HG02759 (cell line): ENCODE results near the gene ZNF474.

Experiments used
- ATAC-seq: cut with Tn5 transposase; IDR thresholded peaks from one replicate; pipeline ENCODE4 v1.9.1; 2021; ENCODE audit warnings: mild to moderate bottlenecking, moderate library complexity; ENCODE audit not compliant: unreplicated experiment

ZNF474 gene

DNA sequence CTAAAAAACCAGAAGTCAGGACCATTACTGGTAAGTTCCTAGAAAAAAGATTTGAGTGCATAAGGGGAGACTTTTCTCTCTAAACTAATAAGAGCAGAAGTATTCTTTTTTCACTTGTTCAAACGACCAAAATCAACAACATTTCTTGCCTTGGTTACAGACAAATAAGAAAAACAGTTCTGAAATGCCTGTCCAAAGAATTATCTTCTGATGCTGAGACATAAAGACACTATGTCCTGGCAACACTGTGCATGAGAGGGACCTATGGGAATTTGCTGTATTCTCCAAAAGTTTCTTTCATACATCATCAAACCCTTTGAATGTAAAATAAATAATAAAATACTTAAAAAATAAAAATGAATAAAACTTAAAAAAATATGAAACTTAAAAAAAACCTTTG lies 50.4 kb downstream of the ZNF474 start:
- ATAC-seq = no peak

DNA sequence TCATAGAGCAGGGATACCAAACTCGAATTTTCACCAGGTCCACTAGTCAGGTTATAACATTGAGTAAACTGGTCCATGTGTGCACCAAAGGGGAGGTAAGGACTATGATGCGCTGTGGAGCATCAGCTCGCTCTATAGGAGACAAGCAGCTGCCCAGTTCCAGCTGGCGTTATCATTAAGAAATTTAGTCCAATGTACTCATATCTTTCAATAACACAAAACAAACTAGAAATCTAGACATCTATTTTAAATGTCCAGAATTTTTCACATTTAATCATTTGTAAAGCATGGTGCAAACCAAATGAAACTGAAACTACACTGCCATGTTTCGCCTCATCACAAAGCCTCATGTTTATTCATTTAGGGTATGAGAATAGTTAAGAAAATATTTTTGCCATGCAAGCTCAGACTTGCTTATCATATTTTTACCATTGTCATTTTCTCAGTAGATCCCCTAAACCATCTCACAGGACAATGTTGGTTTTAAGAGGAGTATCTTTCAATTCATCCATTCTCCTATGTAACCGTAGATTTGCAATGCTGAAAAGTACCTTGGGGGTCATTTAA lies 50.9 kb downstream of the ZNF474 start:
- no peak for ATAC-seq

GRCh38 chr5:122180863-122181548 lies 51.7 kb downstream of the ZNF474 start:
- no peak for ATAC-seq

DNA sequence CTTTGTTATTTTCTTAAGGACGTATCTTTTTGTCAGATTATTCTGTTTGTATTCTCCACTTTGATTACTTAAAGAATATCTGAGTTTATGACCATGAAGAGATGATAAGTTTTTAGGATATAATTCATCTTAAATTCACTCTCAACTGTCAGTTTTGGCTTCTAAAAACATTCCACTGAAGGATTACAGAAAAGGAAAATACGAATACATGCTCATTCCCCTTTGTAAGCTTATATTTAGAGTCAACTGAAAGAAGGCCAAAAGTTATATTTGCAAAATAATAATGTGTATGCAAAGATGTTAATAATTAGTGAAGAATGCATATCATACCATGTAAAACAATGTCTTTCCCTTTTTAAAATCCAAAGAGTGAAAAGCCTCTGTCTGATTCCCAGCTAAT lies 52.5 kb downstream of the ZNF474 start:
- ATAC-seq = no peak

DNA sequence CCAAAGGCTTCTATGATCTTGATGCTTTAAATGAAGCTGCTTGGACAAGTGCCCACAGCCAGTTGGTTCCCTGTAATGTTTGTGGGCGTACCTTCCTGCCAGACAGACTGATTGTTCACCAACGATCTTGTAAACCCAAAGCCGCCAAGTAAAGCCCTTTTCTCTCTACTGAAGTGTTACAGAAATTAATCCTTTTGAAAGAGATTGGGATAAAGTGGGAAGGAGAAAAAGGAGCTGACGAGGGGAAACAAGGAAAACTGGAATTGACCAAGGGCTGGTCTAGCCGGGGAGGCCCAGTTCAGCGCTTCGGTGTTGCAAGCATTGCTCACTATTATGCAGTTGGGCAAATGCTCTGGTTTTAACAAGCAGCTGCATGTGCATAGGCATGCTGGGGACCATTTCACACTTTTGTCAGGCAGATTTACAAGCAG lies 53.2 kb downstream of the ZNF474 start:
- no peak for ATAC-seq

GRCh38 chr5:122183098-122183787 lies 53.9 kb downstream of the ZNF474 start:
- ATAC-seq = no peak

- ATAC-seq = no peak
Observed at GRCh38 chr5:122183788-122184170, 54.4 kb downstream of the ZNF474 start.

DNA sequence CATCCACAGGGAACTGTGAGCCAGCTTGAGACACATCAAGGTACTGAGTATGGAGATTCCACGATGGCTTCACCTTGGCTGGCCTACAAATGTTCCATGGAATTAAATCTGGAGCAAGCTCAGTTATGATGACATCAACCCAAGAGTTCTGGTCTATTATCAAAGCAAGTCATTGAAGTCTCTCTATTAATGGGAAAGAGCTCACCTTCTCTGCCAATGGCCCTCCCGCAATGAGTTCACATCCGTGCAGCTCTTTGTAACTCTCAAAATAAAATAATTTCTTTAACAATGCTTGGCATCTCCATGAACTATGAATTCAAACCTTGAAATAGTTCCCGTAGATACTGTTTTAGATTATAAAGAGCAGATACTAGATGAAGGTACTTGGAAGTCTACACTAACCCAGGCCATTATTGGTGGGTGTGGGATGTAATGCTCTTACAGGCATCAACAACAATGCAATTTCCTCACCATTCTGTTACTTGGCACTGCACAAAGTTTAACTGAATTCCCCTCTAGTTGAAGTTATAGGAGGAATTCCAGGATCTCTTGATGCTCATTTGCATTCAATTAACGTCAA lies 55.4 kb downstream of the ZNF474 start:
- no peak for ATAC-seq

- ATAC-seq = no peak
Observed at GRCh38 chr5:122187426-122187825, 58.1 kb downstream of the ZNF474 start.

DNA sequence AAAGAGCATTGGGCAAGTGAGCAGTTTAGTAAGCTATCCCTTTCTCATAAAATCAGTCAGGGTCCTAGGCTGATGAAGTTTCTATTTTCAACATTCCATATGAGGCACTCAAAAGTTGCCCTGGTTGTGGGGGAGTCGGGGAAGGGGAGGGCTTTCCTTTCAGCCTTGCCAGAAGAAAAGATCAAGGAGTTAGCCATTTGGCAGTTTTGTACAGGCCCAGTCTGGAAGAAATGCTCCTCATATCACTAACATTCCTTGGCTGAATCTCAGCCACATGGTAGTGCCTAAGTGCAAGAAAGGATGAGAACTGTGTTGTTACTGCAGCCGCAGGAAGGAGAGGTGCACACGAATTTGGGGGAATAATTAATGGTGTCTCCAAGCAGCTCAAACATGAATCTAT lies 60.8 kb downstream of the ZNF474 start:
- ATAC-seq = no peak

DNA sequence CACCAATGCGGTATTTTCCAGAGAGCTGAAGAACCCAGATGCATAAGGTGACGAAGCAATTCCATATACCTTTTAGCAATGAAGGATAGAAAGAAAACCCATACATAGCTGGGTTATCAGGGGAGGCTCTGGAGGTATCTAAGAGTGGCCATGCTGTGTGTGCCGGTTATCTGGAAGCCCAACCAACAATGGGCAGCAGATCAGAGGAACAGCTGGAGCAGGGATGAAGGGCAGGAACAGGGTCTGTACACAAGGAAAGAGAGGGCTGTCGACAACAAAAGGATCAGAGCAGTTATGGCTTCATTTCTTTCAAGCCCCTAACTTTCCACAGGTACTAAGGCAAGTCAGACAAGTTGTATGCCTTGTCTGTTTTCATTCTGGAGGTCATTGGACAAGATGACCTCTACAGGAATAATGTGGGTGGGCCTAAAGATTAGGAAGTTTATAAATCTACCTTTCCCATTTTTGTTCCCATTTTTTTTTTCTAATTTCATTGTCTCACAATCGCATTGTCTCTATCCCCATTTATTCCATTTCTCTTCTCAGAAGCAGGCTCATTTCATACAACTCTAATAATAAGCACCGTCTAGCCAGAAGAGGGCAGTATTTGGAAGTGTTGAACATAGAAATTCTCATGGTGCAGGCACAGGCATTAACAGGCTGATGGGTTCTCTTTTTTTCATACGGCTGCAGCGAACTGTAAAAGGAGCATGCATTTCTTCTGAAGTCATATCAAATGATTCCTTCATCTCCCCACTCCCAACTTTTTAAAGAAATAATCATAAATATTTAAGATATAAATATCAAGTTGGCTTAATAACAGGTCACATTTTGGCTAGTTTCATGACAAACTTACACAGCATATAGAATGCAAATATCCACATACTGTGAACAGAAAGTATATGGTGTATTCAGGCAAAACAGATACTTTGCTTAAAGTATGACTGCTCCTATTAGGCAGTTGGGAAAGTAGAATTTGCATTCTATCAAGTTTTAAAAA lies 63.5 kb downstream of the ZNF474 start:
- ATAC-seq = peak; percentile 84

DNA sequence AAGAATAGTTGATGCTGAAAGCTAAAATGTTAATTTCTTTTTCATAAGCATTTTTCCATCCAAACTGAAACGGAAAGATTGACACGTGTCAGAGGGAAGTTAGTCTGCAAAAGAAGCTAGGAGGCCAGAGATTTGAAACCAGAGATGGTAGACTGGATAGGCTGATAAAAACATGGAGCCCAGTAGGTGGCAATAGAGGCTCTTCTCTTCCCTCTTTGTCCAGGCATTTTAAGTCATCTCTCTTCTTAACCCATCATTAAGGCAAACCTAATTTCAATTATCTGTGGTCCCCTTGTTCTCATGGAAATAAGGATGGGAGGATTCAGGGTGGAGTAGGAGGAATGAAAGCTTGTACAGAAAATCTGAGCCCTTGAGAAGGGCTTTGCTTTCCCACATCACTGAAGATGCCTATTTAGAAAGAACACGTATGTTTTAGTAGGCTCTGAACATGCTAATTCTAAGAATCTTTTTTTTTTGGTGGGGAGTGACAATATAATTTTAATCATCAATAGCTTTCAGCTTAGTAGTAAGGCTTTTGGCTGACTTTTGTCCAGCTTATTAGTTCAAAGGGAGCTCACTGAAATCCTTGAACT lies 66.6 kb downstream of the ZNF474 start:
- peak; percentile 47 for ATAC-seq

- no peak for ATAC-seq
Observed at GRCh38 chr5:122199146-122199545, 69.8 kb downstream of the ZNF474 start.

DNA sequence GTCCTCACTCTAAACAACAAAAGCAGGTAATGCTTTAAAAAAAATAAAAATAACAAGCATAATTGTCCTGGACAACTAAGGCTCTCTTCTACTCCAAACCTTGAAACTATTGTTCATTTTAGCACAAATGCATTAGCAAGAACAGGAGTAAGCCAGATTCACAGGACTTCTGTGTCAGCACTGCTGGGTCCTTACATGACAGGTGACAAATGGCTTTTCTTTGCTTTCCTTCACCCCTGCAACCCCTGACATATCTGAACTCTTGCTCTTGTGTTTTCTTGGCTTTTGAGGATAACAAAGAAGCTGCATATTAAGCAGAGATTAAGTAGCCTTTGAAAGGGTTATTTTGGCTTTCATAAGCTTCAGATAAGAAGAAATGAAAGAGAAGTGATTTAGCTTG lies 71.1 kb downstream of the ZNF474 start:
- no peak for ATAC-seq

GRCh38 chr5:122200865-122201264 lies 71.5 kb downstream of the ZNF474 start:
- no peak for ATAC-seq

DNA sequence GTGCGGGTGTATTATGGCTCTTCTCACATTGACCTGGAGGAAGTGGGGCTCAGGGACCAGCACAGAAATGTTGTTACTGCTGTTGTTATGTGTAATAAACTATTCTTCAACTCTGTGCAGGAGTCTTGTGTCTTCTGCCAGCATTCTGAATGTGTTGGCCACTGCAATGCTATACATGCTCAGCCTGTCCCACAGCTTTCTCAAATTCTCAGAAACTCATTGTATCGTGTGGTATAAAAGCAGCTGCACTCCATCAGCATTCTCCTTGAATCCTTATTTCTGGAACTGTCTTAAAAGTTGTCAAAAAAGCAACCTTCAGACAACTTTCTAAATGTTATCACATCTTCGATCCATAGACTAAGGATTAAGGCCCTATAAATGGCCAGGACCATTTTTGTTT lies 72.0 kb downstream of the ZNF474 start:
- no peak for ATAC-seq

GRCh38 chr5:122202952-122203351 lies 73.6 kb downstream of the ZNF474 start:
- no peak for ATAC-seq
